Mesodermal cell (in vitro differentiated cells): ENCODE results near the gene KAZALD1.

Experiments
- H3K27ac ChIP-seq: 2 replicates; pipeline ENCODE4 v1.7.0; 2013; ENCODE audit warnings: mild to moderate bottlenecking, low read depth, low read length, moderate library complexity; ENCODE audit not compliant: severe bottlenecking
- H3K36me3 ChIP-seq: 2 replicates; pipeline ENCODE4 v1.7.1; 2013; ENCODE audit warnings: mild to moderate bottlenecking, low read length, moderate library complexity; ENCODE audit not compliant: control insufficient read depth, insufficient read depth
- H3K4me1 ChIP-seq: one replicate; pipeline ENCODE4 v1.7.1; 2013; ENCODE audit warnings: mild to moderate bottlenecking, low read length; ENCODE audit not compliant: insufficient read depth, control insufficient read depth, poor library complexity, severe bottlenecking
- H3K4me3 ChIP-seq: 2 replicates; pipeline ENCODE4 v1.7.0; 2013; ENCODE audit warnings: low read length, control low read depth, mild to moderate bottlenecking; ENCODE audit not compliant: insufficient read depth, poor library complexity, severe bottlenecking; ENCODE audit errors: extremely low read depth
- H3K9me3 ChIP-seq: 2 replicates; pipeline ENCODE4 v1.7.1; 2013; ENCODE audit warnings: mild to moderate bottlenecking, low read length, moderate library complexity; ENCODE audit not compliant: control insufficient read depth
- WGBS, 2 experiments: methylation state at CpG; one replicate each; pipeline ENCODE4 v1.1.5; 2013; ENCODE audit warnings: missing lambda C conversion rate in 2 of 2; ENCODE audit not compliant: insufficient coverage in 2 of 2; 5-methylcytosine and 5-hydroxymethylcytosine counted together

Gene KAZALD1

GRCh38 chr10:101071885-101072433 lies 10.2 kb downstream of the KAZALD1 start:
- Histone ChIP-seq H3K4me3 (no peak overlapping the region), H3K27ac (no peak overlapping the region), H3K9me3 (no peaks in the 10 kb centered on the region), H3K4me1 (no peaks in the 10 kb centered on the region), H3K36me3 (no peaks in the 10 kb centered on the region)
- 58 to 64% methylated on average over 7 of the region's 7 CpGs for WGBS, 2 experiments

- Histone ChIP-seq H3K4me1 (no peaks in the 10 kb centered on the region), H3K36me3 (no peaks in the 10 kb centered on the region), H3K27ac (no peak overlapping the region), H3K4me3 (no peak overlapping the region), H3K9me3 (no peaks in the 10 kb centered on the region)
- 87 to 93% methylated on average over 5 to 6 of the region's 9 CpGs for WGBS, 2 experiments
These were observed 11.1 kb downstream of the KAZALD1 start for GRCh38 chr10:101072923-101073322.

DNA sequence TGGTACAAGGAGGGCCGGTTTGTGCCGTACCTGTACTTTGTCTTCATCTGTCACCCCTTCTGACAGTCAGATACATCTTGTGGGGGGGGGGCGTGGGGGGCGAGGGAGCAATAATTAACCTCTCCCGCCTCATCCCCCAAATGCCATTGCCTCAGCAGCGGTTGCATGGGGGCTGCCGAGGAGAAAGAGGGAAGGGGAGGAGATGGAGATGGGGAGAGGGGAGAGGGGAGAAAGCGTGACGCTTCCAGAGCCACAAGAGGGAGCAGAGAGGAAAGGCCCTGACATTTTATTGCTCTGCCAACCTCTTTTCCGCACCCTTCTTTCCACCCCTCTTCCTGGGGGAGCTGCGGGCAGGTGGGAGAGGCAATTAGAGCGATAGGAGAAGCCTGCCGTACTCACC lies 11.8 kb downstream of the KAZALD1 start:
- no peaks in the 10 kb centered on the region for H3K4me1 ChIP-seq
- no peak overlapping the region for H3K27ac ChIP-seq
- H3K4me3 ChIP-seq = no peak overlapping the region
- H3K36me3 ChIP-seq = no peaks in the 10 kb centered on the region
- WGBS, 2 experiments = no CpG with 5 or more reads among the region's 13 CpGs
- H3K9me3 ChIP-seq = no peaks in the 10 kb centered on the region

GRCh38 chr10:101075775-101076174 lies 14.0 kb downstream of the KAZALD1 start:
- no peaks in the 10 kb centered on the region for H3K36me3 ChIP-seq
- H3K9me3 ChIP-seq = no peaks in the 10 kb centered on the region
- no peak overlapping the region for H3K4me3 ChIP-seq
- 0% methylated on average over 3 of the region's 4 CpGs for WGBS, 2 experiments
- H3K27ac ChIP-seq = no peak overlapping the region
- no peaks in the 10 kb centered on the region for H3K4me1 ChIP-seq

- no peak overlapping the region for H3K4me3 ChIP-seq
- H3K36me3 ChIP-seq = no peaks in the 10 kb centered on the region
- 90 to 100% methylated on average over 2 to 3 of the region's 5 CpGs for WGBS, 2 experiments
- no peaks in the 10 kb centered on the region for H3K4me1 ChIP-seq
- no peaks in the 10 kb centered on the region for H3K9me3 ChIP-seq
- no peak overlapping the region for H3K27ac ChIP-seq
These were observed 14.8 kb downstream of the KAZALD1 start for GRCh38 chr10:101076630-101077029.

DNA sequence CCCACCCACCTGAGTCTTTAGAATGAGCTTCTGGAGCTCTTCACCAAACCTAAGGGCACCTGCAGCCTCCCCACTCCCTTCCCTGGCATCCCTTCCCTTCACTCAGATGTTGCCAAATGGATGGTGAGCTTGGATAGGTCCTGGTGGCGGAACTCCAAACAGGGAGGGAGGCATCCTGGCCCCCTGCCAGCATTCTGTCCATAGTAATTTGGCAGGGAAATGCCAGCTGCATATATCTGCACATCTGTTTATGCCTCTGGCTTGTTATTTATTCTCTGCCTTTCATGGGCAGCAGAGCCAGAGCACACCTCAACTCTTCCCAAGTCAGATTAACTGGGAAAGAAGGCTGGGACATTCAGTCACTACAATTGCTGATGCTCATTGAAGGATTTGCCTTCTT lies 18.1 kb downstream of the KAZALD1 start:
- WGBS, 2 experiments = 83 to 88% methylated on average over 1 of the region's 1 CpG
- H3K9me3 ChIP-seq = no peaks in the 10 kb centered on the region
- H3K4me1 ChIP-seq = no peaks in the 10 kb centered on the region
- H3K4me3 ChIP-seq = no peak overlapping the region
- no peaks in the 10 kb centered on the region for H3K36me3 ChIP-seq
- H3K27ac ChIP-seq = no peak overlapping the region

DNA sequence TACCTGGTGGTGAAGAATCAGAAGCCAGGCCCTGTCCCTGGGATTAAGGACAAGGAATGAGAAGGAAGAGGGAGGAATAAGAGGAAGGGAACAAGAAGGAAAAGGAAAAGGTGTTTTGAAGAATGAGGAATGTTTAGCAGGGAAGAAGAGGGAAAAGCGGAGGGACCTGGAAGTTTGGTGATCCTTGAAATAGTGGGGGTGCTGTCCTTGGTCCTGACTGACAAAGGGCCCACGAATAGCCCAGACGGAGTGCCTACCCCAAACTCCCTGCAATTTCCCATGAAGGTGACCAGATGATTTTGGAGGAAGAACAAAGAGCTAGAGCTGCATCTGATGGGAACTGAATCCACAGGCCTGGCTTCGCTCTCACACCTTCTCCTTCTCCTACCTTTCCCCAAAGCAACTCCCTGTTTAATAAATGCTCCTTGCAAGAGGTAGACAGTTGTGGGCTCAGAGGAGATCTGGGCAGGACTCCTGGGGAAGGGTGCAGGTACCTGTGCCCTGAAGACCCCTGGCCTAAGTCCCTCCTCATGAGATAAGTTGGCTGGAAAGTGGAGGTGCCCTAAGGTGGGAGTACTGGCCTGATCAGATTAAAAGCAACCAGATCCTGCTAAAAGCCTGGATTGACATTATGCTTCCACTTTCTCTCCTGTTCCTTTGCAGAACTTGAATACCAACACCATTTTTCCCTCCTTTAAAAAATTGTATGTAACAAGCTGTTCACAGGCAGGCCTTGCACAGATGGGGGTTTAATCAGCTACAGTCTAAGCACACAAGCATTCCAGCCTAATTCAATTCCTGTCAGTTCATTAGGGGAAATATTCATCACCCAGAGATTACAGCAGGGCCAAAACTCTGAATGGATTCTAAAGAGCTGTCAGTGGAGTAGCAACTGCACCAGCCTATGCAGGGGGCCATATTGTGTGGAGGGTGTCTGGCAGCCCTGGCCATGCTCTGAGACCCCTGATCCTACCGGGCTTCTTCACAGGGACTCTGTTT lies 19.4 kb downstream of the KAZALD1 start:
- H3K4me1 ChIP-seq = no peaks in the 10 kb centered on the region
- H3K36me3 ChIP-seq = no peaks in the 10 kb centered on the region
- no peaks in the 10 kb centered on the region for H3K9me3 ChIP-seq
- 53 to 71% methylated on average over 2 to 3 of the region's 5 CpGs for WGBS, 2 experiments
- H3K4me3 ChIP-seq = no peak overlapping the region
- H3K27ac ChIP-seq = no peak overlapping the region

DNA sequence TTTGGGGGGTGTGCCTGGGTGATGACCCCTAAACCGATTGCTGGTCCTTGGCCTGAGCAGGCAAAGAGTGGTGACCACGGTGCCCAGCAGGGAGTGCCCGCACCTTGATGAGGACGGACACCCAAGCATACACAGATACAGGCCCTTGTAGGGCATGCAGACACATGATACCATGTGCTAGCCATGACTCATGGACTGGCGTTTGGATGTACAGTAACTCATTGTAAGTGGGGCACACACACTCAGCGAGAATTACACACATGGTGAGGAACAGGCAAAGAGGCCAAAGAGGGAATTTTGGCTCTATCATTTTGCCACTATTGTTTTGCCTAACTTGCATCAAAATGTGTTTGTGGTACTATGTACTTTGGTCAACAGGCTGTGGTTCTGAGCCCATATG lies 24.1 kb downstream of the KAZALD1 start:
- 75 to 96% methylated on average over 6 of the region's 6 CpGs for WGBS, 2 experiments
- no peaks in the 10 kb centered on the region for H3K36me3 ChIP-seq

DNA sequence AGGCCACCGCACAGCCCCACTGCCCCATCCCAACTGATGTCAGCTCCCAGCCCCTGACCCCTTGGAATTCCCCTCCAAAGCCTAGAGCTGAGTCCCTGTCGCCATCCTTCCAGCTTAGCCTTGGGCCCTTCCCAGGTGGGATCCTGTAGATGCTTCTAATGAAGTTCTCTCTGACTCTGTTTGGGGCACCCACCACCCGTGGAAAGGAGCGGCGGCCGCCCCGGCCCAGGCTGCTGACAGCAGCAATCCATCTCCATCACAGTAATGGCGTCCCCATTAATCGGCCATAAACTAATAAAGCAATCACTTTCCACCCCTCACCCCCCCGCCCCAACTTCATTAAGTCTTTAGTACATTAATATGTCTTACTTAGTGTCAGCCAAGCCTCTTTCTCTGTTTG lies 25.6 kb downstream of the KAZALD1 start:
- no peak overlapping the region for H3K4me3 ChIP-seq
- H3K9me3 ChIP-seq = no peaks in the 10 kb centered on the region
- 83 to 100% methylated on average over 2 to 8 of the region's 10 CpGs for WGBS, 2 experiments
- H3K36me3 ChIP-seq = no peaks in the 10 kb centered on the region
- no peaks in the 10 kb centered on the region for H3K4me1 ChIP-seq
- H3K27ac ChIP-seq = no peak overlapping the region

More for the DNA sequence above, 24.1 kb downstream of the KAZALD1 start:
- H3K4me3 ChIP-seq = no peak overlapping the region
- H3K27ac ChIP-seq = no peak overlapping the region
- no peaks in the 10 kb centered on the region for H3K4me1 ChIP-seq
- no peaks in the 10 kb centered on the region for H3K9me3 ChIP-seq

DNA sequence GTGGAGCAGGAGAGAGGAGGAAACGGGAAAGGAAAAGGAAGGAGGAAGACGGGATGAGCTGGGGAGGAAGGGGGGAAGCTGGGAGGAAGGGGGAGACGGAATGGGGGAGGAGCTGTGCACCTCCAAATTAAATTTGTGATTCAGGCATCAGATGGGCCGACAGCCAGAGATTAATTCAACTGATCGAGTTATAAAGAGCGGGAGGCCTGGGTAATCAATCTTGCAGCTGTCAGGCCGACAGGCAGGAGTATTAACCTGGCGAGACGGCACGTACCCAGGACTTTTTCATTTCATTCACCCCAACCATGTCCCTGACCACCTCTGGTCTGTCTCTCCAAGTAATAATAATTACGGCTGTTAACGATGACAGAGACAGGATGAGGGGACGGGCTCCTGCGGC lies 26.2 kb downstream of the KAZALD1 start:
- Histone ChIP-seq H3K36me3 (no peaks in the 10 kb centered on the region), H3K4me1 (no peaks in the 10 kb centered on the region), H3K4me3 (no peak overlapping the region), H3K27ac (no peak overlapping the region), H3K9me3 (no peaks in the 10 kb centered on the region)
- WGBS, 2 experiments = 80 to 87% methylated on average over 13 to 14 of the region's 14 CpGs
